ENCODE data around the gene HOXB13.
A peak's percentile ranks its signal among the peaks of the same experiment; 100 is the strongest.

DNA sequence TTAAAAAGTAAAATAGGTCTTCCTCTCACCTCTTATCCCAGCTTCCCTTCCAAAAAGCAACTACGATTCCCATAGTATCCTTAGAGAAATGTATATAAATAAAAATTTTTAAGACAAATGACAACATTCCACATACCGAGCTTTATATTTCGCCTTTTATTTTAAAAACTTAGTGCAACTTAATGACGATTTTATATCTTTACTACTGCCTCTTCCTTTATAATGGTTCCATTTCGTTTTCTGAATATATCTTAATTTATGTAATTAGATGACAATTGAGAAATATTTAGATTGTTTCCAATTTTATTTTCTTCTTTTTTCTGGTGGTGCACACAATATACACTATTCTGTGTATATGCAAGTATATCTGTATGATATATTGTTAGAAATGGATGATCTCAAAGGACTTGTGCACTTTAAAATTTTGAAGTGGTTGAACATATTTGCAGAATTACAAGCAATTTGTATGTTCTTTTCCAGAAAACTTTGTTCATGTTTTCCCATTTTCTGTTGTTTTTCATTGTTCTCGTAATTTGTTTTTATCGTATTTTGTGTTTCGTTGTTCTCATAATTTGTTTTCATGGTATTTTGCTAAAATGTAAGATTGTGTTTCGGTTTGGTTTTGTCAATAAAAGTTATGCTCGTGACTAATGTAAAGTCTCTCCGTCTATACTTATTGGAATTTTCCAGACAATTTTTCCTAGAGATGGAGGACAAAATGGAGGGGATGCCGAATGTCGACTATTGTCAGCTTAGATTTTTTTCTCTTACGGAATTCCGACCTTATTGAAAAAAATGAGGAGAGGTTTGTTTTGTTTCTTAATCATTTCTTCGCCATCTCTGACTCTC, 20.4 kb upstream of the HOXB13 start:
- TF ChIP-seq EZH2 (IDR thresholded peaks at IDR 0.05; ENCODE audit: insufficient read depth, poor library complexity, severe bottlenecking) (peak; percentile 22), EZH2phosphoT487 (IDR thresholded peaks at IDR 0.05; ENCODE audit: insufficient read depth, low read depth) (no peak)
